ENCODE measurements around the gene SNRPA1. TPM values are rescaled to one million over a fixed set of nuclear protein-coding genes. Genes with fewer than 3 reads are reported as not detected.

The SNRPA1 gene
- total RNA-seq, 1 experiment from 2014 or later: 106 TPM

DNA sequence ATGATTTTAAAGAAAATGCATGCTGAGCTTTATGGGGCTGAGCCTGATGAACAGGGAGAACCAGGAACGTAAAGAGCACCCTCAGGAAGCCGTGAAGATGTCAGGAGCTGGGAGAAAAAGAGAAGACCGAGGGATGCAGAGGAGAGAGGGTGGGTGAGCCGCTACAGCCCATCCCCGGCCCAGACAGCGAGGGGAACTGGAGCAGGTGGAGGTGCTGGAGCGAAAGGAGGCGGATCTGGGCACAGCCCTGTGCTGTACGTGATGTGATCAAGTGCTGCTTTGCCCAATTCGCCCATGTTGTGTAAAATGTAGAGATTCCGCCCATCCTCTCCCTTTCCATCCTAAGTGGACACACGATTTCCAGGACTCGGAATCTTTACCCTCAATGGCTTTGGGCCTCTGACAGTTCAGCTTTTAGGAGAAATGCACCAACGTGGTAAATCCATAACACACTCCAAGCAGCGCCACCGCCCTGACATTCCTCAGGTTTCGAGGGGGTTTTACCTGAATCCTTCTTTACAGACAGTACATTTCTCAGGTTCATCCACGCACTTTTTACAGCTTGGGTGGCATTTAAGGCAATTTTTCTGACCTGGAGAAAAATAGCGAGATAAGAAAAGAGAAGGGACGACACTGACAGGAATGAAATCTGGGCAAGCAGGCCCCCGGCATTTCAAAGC is 27.1 kb upstream of the SNRPA1 start:
- in situ Hi-C loops (cut with HindIII; ENCODE audit: low sequenced_read_pairs): no loop called here
- no peak for DNase-seq (ENCODE audit: low spot score)

- in situ Hi-C loops (cut with HindIII; ENCODE audit: low sequenced_read_pairs): no loop called here
- DNase-seq (ENCODE audit: low spot score): no peak
Observed at GRCh38 chr15:101320501-101321052, 25.5 kb upstream of the SNRPA1 start.

- in situ Hi-C loops (cut with HindIII; ENCODE audit: low sequenced_read_pairs): no loop called here
- DNase-seq (ENCODE audit: low spot score): no peak
Observed at GRCh38 chr15:101318839-101319238, 23.8 kb upstream of the SNRPA1 start.

GRCh38 chr15:101318147-101318819 is 23.2 kb upstream of the SNRPA1 start:
- DNase-seq (ENCODE audit: low spot score): no peak
- in situ Hi-C loops (cut with HindIII; ENCODE audit: low sequenced_read_pairs): no loop called here

DNA sequence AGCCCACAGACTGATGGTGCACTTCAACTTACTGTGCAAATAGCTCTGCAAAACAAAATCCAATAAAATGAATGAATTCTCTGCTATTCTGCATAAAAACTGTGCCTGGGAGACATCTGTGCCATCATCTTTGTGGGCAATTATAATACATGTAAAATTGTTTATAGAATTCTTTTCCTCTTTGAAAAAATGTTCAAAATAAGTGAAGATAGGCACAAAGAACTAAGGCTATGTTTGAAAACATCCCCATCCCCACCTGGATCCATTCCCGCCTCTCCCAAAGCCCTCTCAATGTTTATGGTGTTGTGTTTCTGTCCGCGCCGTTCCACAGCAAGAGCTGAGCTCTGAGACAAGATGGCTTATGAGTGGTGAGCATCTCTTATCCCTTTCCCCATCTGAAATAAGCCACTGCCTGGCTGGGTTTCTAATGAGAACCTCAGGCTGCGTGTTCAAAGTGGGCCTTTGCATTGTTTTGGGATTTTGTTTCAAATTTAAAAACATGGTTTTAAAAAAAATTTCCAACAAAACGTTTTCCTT is 22.4 kb upstream of the SNRPA1 start:
- no peak for DNase-seq (ENCODE audit: low spot score)
- in situ Hi-C loops (cut with HindIII; ENCODE audit: low sequenced_read_pairs): no loop called here

GRCh38 chr15:101316529-101316928 is 21.5 kb upstream of the SNRPA1 start:
- DNase-seq (ENCODE audit: low spot score): no peak
- in situ Hi-C loops (cut with HindIII; ENCODE audit: low sequenced_read_pairs): no loop called here

DNA sequence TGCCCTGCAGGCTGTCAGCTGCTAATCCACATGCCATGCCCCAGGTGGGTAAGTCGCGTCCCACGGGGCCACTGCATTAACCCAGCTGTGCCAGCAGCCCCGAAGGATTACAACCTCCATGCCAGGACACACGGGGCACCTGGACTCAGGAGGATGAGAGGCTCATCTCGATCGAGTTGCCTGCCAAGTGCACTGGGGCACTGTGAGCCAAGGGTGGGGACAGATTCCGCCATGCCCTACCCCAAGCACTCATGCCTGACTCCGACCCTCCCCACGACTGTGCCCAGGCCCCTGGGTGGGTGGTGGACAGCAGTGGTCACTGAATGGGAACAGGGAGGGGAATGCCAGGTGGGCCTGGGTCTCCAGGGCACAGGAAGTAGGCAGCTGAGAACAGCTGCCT is 20.7 kb upstream of the SNRPA1 start:
- in situ Hi-C loops (cut with HindIII; ENCODE audit: low sequenced_read_pairs): no loop called here
- no peak for DNase-seq (ENCODE audit: low spot score)

DNA sequence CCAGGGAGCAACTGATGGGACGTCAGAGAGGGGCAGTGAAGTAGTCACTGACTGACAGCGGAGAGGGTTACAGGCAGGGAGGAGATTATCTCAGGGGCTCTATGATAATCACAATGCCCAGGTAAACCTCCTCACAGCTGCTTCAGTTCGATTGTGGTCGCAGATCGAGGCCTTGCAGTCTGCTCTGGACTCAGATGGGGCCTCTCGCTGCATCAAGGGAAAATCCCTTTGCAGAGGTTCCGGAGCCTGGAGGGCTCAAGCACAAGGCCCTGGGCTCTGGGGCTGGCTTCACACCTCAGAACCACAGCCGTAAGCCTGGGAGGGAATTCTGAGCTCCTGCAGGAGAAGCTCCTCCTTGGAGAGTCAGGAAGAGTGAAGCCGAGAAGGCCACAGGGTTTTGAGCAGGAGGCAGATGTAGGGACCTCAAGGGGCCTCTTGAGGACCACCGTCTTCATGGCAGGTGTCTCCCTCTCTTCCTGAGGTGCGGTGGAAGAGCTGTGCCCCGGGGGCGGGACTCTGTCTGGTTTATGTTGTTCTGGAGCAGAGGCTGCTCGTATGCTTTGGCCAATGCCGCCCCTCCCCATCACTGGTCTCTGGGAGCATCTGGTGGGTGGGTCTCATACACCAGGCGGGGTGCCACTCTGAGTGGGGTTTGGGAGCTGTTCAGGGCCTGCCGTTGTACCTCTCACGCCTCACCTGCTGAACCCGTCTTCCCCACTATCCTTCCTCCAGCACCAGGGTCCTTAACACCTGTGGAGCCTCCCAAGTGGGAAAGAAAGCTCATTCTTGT is 19.5 kb upstream of the SNRPA1 start:
- DNase-seq (ENCODE audit: low spot score): no peak
- in situ Hi-C loops (cut with HindIII; ENCODE audit: low sequenced_read_pairs): no loop called here

- no peak for DNase-seq (ENCODE audit: low spot score)
Observed at GRCh38 chr15:101313041-101313761, 18.2 kb upstream of the SNRPA1 start.

GRCh38 chr15:101310508-101310907 is 15.5 kb upstream of the SNRPA1 start:
- DNase-seq (ENCODE audit: low spot score): no peak
- in situ Hi-C loops (cut with HindIII; ENCODE audit: low sequenced_read_pairs): no loop called here

More at GRCh38 chr15:101313041-101313761, 18.2 kb upstream of the SNRPA1 start:
- in situ Hi-C loops (cut with HindIII; ENCODE audit: low sequenced_read_pairs): no loop called here

GRCh38 chr15:101310161-101310480 is 15.1 kb upstream of the SNRPA1 start:
- in situ Hi-C loops (cut with HindIII; ENCODE audit: low sequenced_read_pairs): no loop called here

GRCh38 chr15:101309436-101310160 is 14.6 kb upstream of the SNRPA1 start:
- in situ Hi-C loops (cut with HindIII; ENCODE audit: low sequenced_read_pairs): no loop called here
- DNase-seq (ENCODE audit: low spot score): no peak

More at GRCh38 chr15:101310161-101310480, 15.1 kb upstream of the SNRPA1 start:
- DNase-seq (ENCODE audit: low spot score): no peak

- in situ Hi-C loops (cut with HindIII; ENCODE audit: low sequenced_read_pairs): no loop called here
Observed at GRCh38 chr15:101308604-101309435, 13.8 kb upstream of the SNRPA1 start.

GRCh38 chr15:101307897-101308603 is 13.0 kb upstream of the SNRPA1 start:
- DNase-seq (ENCODE audit: low spot score): no peak
- in situ Hi-C loops (cut with HindIII; ENCODE audit: low sequenced_read_pairs): no loop called here

More at GRCh38 chr15:101308604-101309435, 13.8 kb upstream of the SNRPA1 start:
- DNase-seq (ENCODE audit: low spot score): no peak

GRCh38 chr15:101307048-101307896 is 12.2 kb upstream of the SNRPA1 start:
- no peak for DNase-seq (ENCODE audit: low spot score)
- in situ Hi-C loops (cut with HindIII; ENCODE audit: low sequenced_read_pairs): no loop called here

GRCh38 chr15:101306341-101307047 is 11.4 kb upstream of the SNRPA1 start:
- in situ Hi-C loops (cut with HindIII; ENCODE audit: low sequenced_read_pairs): no loop called here
- no peak for DNase-seq (ENCODE audit: low spot score)
